Measurements from ENCODE around the gene PGLYRP1. TPM values are rescaled to one million over a fixed set of nuclear protein-coding genes. Genes with fewer than 3 reads are reported as not detected.
A peak's percentile ranks its signal among the peaks of the same experiment; 100 is the strongest.

Gene PGLYRP1
- total RNA-seq, 1 experiment from 2014 or later: not detected

DNA sequence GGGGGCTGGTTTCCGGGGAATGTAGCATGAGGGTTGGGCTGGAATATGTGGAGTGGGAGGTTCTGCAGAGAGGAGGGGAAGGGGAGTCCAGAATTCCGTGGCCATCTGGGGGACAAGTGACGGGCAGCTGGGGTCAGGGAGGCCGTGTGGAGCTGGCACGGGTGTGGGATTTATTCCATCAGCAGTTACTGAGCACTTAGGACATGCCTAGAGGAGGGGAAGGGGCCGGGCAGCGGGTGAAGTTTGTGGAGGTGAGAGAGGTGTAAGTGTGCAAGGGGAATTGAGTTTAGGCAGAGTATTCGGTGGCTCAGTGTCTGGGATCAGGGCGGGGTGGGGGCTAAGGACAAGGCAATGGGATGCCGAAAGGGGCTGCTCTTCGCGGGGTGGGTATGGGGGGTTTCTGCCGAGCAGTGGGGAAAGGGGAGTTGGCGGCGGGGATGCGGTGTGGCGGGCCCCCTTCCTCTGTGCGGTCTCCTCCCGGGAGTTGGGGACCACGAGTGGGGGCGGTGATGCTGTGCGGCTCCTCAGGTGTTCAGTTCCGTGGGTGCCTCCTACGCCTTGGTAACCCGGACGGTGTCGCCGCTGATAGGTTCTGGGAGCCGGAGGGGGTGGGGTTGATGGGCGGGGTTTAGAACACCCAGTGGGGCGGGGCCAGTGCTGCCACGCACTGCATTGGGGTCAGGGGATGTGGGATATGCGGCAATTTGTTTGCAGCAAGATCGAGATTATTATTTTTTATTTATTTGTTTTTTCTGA, 22.2 kb downstream of the PGLYRP1 start:
- Histone ChIP-seq H3K27me3 (ENCODE audit: control insufficient read depth, insufficient read depth, low read length) (peaks cover 5% of the 10 kb centered on the region; the same call in 1 of the 2 replicates), H3K4me3 (ENCODE audit: insufficient read depth, low read depth, low read length) (peak overlapping the region; percentile 58), H3K36me3 (replicated peaks; ENCODE audit: control insufficient read depth, insufficient read depth, low read length) (peaks cover 4% of the 10 kb centered on the region)
- DNase-seq: peak; percentile 96

DNA sequence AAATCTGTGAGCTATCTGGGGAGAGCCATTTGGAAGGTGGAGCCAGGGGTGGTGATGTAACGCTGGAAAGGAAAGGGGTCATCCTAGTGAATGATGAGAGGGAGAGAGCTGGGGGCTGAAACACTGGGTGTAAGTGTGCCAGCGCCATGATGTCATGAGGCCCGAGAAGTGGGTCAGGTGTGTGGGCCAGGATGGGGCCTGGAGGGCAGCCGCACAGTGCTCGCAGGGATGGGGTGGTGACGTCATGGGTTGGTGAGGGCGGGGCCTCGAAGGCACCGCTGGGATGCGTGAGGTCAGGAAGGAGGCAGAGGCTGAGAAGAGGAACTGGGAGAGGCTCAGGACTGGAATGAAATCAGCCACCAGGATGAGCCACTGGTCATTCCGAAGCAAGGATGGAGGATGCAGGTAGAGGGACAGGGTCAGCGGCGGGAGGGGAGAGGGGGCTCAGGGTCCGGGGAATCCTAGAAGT, 23.2 kb downstream of the PGLYRP1 start:
- Histone ChIP-seq H3K4me3 (ENCODE audit: insufficient read depth, low read depth, low read length) (peak overlapping the region; percentile 58; the same call in 1 of the 2 replicates), H3K27me3 (ENCODE audit: control insufficient read depth, insufficient read depth, low read length) (peaks cover 5% of the 10 kb centered on the region; the same call in 1 of the 2 replicates), H3K36me3 (replicated peaks; ENCODE audit: control insufficient read depth, insufficient read depth, low read length) (peaks cover 4% of the 10 kb centered on the region)
- DNase-seq: peak; percentile 91

DNA sequence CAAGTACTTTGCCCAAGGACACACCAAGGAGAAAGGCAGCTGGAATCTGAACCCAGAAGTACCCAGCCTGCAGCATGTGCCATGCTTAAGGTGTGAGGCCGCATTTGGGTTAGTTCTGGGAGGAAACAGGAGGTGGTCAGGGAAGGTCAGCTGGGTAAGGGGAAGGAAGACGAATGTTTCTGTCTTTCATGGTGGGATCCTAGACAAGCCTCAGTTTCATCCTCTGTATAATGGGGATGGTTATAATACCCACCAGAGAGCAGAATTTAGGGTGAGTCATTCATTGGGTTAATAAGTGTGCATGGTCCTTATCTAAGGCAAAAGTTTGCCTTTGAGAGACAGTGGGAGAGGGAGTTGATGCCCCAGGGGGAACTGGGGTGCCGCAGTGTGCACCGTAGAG, 24.0 kb downstream of the PGLYRP1 start:
- H3K4me3 ChIP-seq (ENCODE audit: insufficient read depth, low read depth, low read length): no peak overlapping the region
- peaks cover 5% of the 10 kb centered on the region; the same call in 1 of the 2 replicates for H3K27me3 ChIP-seq (ENCODE audit: control insufficient read depth, insufficient read depth, low read length)
- DNase-seq: no peak
- H3K36me3 ChIP-seq (replicated peaks; ENCODE audit: control insufficient read depth, insufficient read depth, low read length): peaks cover 4% of the 10 kb centered on the region

DNA sequence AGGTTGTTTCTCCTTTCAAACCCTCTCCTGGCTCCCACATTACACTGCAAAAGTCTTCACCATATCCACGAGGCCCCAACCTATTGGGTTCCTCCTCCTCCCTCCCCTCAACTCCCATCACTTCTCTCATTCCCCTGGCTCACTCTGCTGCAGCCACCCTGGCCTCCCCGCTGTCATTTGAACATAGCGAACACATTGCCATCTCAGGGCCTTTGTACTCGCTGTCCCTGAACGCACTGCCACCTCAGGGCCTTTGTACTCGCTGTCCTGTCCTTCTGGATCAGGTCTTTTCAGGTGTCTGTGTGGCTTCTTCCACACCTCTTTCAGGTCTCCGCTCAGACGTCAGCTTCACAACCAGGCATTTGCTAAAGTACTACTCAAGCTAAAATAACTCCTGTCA, 25.9 kb downstream of the PGLYRP1 start:
- H3K4me3 ChIP-seq (ENCODE audit: insufficient read depth, low read depth, low read length): no peak overlapping the region
- DNase-seq: no peak
- peaks cover 5% of the 10 kb centered on the region; the same call in 1 of the 2 replicates for H3K27me3 ChIP-seq (ENCODE audit: control insufficient read depth, insufficient read depth, low read length)
- H3K36me3 ChIP-seq (replicated peaks; ENCODE audit: control insufficient read depth, insufficient read depth, low read length): peaks cover 3% of the 10 kb centered on the region

DNA sequence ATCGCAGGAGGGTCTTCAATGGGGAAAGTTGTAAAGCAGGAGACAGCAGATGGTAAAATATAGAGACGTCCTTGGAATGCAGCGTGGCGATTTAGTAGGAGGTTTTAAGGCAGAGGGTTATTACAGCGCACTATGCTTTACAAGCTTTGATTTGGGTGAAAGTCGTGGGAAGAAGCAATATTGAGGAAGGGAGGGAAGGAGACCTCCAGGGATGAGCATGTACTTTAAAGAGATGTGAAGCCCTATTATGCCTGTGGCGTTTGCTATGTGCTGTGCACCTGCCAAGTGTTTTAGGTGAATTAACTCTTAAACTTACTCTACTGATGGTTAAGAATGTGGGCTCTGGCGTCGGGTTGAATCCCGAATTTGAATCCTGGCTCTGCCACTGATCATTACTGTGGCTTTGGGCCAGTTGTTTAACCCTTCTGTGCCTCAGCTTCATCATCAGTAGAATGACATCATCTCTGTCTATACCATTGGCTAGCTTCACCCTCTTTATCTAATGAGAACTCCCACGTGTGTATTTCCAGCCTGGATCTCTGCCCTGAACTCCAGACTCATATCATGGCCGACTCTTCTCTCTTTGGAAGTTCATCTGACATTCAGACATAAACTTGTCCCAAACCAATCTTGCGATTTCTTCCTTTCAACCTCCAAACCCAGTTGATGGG, 27.0 kb downstream of the PGLYRP1 start:
- DNase-seq: no peak
- H3K4me3 ChIP-seq (ENCODE audit: insufficient read depth, low read depth, low read length): peak overlapping the region; percentile 61
- peaks cover 3% of the 10 kb centered on the region for H3K36me3 ChIP-seq (replicated peaks; ENCODE audit: control insufficient read depth, insufficient read depth, low read length)
- peaks cover 5% of the 10 kb centered on the region; the same call in 1 of the 2 replicates for H3K27me3 ChIP-seq (ENCODE audit: control insufficient read depth, insufficient read depth, low read length)

DNA sequence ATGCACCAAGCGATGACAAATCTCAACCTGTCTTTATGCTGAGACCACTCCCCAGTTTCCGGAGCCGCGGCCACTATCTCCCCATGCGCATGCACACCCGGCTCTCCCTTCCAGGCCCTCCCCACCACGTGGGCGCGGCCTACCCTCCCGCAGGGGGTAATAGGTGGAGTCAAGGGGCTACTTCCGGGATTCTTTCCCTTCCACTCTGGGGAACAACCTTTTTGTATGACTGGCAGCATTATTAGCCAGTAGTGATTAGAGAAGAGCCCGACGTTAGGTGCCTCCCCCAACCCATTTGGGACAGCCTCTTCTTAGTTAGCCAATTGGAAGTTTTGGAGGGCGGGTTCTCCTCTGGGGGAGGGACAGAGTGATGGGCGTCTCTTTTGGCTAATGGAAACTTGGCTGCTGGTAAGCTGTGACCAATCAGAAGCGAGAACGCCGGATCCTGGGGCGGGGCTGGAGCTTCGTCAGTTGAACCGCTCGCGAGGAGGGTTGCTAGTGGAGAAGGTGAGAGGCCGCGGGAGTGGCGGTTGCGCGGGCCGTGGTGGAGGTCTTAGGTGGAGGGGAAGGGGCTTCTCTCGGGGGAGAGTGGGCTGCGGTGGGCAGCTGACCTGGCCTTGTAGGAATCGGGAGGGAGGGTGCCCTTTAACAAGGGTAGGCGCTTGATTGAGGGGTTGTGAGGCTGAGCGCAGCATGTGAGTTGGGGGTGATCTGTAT, 27.7 kb downstream of the PGLYRP1 start, which contains the start of gene CCDC61:
TSS of gene CCDC61 (plus strand) at position 470 of the 717 bp plus-strand sequence. CDS start 7,552 bp downstream, outside the sequence.
- Histone ChIP-seq H3K27me3 (ENCODE audit: control insufficient read depth, insufficient read depth, low read length) (peaks cover under 1% of the 10 kb centered on the region; the same call in 1 of the 2 replicates), H3K4me3 (ENCODE audit: insufficient read depth, low read depth, low read length) (peak within 1 kb of the TSS; percentile 61), H3K36me3 (replicated peaks; ENCODE audit: control insufficient read depth, insufficient read depth, low read length) (peaks cover 3% of the 10 kb centered on the region)
- peak; percentile 99 for DNase-seq

DNA sequence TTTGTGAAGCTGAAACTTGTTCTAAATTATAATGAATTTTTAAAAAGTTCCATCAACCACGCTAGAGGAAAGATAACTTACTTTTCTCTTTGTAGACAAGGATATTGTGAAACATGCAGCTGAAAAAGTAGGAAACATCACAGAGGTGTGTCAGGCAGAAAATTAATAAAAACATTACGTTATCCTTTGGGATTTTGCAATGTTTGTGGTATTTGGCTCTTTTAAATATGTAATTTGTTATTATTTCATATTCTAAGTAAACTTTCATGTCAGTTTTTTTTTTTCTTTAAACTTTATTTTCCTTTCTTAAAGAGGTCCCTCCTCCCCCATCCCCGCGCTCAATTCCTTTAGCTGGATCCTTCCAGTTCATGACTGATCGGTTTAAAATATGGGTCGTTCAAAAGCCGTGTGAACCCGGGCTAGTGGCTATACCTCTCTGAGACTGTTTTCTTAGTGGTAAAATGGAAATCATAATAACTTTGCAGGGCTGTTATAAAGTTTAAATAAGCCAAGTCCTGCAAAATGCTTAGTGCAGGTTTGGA, 28.3 kb downstream of the PGLYRP1 start:
- Histone ChIP-seq H3K27me3 (ENCODE audit: control insufficient read depth, insufficient read depth, low read length) (no peaks in the 10 kb centered on the region), H3K4me3 (ENCODE audit: insufficient read depth, low read depth, low read length) (peak overlapping the region; percentile 22), H3K36me3 (replicated peaks; ENCODE audit: control insufficient read depth, insufficient read depth, low read length) (peaks cover 3% of the 10 kb centered on the region)
- DNase-seq: no peak

DNA sequence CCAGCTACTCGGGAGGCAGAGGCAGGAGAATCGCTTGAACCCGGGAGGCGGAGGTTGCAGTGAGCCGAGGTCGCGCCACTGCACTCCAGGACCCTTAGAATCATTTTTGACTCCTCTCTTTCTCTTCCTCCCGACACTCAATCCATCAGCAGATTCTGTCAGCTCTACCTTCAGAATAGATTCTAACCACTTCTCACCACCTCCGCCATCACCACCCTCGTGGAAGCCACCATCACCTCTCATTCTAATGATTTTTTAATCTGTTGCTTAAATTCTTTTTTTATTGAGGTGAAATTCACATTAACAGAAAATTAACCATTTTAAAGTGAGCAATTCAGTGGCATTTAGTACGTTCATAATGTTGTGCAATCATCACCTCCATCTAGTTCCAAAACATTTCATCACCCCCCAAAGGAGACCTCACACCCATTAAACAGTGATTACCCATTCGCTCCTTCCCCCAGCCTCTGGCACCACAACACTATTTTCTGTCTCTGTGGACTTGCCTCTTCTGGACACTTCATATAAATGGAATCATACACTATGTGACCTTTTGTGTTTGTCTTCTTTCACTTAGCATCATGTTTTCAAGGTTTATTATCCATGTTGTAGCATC, 32.6 kb downstream of the PGLYRP1 start:
- Histone ChIP-seq H3K4me3 (ENCODE audit: insufficient read depth, low read depth, low read length) (no peak overlapping the region), H3K27me3 (ENCODE audit: control insufficient read depth, insufficient read depth, low read length) (no peaks in the 10 kb centered on the region), H3K36me3 (replicated peaks; ENCODE audit: control insufficient read depth, insufficient read depth, low read length) (no peaks in the 10 kb centered on the region)
- DNase-seq: no peak

DNA sequence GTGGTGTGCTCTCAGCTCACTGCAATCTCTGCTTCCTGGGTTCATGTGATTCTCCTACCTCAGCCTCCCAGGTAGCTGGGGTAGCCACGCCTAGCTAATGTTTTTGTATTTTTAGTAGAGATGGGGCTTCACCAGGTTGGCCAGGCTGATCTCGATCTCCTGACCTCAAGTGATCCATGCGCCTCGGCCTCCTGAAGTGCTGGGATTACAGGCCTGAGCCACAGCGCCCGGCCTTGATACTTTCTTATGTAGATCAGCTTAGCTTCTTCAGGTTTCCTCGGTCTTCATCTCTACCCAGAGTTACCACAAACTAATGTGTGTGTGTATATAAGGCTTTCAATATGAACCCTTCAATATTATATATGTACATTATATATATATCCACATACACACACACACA, 37.5 kb downstream of the PGLYRP1 start:
- H3K4me3 ChIP-seq (ENCODE audit: insufficient read depth, low read depth, low read length): no peak overlapping the region
- no peaks in the 10 kb centered on the region for H3K27me3 ChIP-seq (ENCODE audit: control insufficient read depth, insufficient read depth, low read length)
- H3K36me3 ChIP-seq (replicated peaks; ENCODE audit: control insufficient read depth, insufficient read depth, low read length): no peaks in the 10 kb centered on the region
- no peak for DNase-seq

DNA sequence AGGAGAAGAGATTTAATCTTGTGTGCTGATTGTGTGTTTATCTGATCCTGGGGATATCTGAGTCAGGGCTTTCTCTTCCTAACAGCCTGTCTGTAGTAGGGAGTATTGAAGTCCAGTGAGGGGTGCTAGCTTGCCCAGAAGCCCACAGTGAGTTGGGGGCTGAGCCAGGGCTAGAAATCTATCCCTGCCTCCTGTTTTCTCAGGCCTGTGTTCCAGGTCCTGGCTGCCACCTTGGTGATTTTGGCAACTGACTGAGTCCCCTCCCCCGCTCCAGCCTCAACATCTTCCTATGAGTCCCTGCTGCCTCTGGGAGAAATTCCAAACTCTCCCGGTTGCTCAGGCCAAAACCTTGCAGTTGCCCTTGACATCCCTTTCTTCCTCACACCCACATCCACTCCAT, 41.5 kb downstream of the PGLYRP1 start:
- no peaks in the 10 kb centered on the region for H3K36me3 ChIP-seq (replicated peaks; ENCODE audit: control insufficient read depth, insufficient read depth, low read length)
- no peak for DNase-seq
- peaks cover 2% of the 10 kb centered on the region; the same call in 1 of the 2 replicates for H3K27me3 ChIP-seq (ENCODE audit: control insufficient read depth, insufficient read depth, low read length)
- no peak overlapping the region for H3K4me3 ChIP-seq (ENCODE audit: insufficient read depth, low read depth, low read length)

DNA sequence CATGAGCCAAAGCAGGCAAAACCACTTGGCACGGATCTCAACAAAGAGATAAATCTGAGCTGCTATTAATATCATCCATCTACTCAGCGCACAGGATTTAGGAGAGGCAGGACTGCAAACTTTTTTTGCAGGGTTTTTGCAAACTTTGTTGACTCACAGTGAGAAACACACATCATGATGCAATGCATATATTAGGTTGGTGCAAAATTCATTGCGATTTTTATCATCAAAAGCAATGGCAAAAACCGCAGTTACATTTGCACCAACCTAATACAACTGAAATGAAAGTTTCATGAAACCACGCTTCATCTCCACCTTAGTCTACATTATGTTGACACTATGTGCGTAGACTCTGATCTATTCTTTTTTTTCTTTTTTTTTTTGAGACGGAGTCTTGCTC, 44.7 kb downstream of the PGLYRP1 start:
- no peaks in the 10 kb centered on the region for H3K36me3 ChIP-seq (replicated peaks; ENCODE audit: control insufficient read depth, insufficient read depth, low read length)
- no peak for DNase-seq
- peaks cover 10% of the 10 kb centered on the region; the same call in 1 of the 2 replicates for H3K27me3 ChIP-seq (ENCODE audit: control insufficient read depth, insufficient read depth, low read length)
- H3K4me3 ChIP-seq (ENCODE audit: insufficient read depth, low read depth, low read length): no peak overlapping the region

DNA sequence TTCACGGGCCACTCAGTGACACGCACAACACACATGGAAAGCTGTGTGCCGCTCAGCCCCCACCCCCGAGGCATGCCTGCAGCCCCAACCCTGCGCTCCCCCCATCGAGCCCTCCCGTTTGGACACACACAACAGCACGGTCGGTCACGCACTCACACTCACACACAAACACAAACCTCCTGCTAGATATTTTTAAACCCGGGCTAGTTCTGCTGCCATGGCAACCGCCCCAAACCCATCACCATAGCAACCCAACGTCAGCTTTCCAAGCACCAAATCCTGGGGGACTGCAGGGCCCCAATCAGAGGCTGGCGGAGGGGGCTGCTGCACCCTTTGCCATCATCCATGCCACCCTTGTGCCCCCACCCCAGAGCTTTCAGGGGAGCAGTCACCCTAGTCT, 46.7 kb downstream of the PGLYRP1 start:
- no peak for DNase-seq
- no peak overlapping the region for H3K4me3 ChIP-seq (ENCODE audit: insufficient read depth, low read depth, low read length)
- H3K27me3 ChIP-seq (ENCODE audit: control insufficient read depth, insufficient read depth, low read length): peaks cover 26% of the 10 kb centered on the region
- no peaks in the 10 kb centered on the region for H3K36me3 ChIP-seq (replicated peaks; ENCODE audit: control insufficient read depth, insufficient read depth, low read length)

DNA sequence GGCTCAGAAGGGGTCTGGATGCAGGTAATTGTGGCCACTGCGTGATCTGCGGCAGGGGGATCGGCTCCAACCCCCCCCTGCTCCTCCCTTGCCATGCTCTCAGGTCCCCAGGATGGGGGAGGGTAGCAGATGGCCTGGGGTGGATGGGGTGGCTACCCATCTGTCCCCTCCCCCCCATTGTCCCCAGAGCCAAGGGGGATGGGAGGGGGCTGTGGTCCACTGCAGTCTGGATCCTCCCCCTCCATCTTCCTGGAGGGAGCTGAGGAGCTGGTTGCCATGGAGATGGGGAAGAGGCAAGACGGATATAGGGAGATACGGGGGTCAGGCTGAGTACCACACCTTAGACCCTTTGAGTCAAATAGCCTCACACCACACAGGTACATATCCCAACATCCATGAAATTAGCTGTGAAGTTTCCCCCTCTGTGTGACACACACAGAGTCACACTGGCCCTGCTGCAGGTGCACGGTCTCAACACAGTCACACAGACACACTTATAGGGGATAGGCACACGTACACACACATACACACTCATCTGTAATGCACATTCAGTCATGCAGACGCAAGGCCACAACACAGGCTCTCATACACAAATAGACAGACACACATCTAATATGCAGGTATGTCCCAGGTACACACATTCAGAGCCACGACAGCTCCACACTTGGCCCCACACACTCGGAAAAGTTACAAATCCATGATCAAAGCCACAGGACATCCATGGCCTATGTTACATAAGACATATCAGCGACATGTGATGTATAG, 47.4 kb downstream of the PGLYRP1 start:
- Histone ChIP-seq H3K4me3 (ENCODE audit: insufficient read depth, low read depth, low read length) (no peak overlapping the region), H3K27me3 (ENCODE audit: control insufficient read depth, insufficient read depth, low read length) (peaks cover 30% of the 10 kb centered on the region), H3K36me3 (replicated peaks; ENCODE audit: control insufficient read depth, insufficient read depth, low read length) (no peaks in the 10 kb centered on the region)
- DNase-seq: no peak

Measured in H7 (cell line).